Stimulated activated CD4-positive, alpha-beta T cell treated with anti-CD3 and anti-CD28 coated beads, Interleukin-15, amount 100 ng/mL, for 48 hours (primary cell): ENCODE measurements around the gene APBB2.

Source experiments
- DNase-seq, 2 donors: peaks; one replicate each; pipeline ENCODE4 v3.0.0-alpha.2; 2020; ENCODE audit warnings: low read depth in 2 of 2

APBB2 gene

DNA sequence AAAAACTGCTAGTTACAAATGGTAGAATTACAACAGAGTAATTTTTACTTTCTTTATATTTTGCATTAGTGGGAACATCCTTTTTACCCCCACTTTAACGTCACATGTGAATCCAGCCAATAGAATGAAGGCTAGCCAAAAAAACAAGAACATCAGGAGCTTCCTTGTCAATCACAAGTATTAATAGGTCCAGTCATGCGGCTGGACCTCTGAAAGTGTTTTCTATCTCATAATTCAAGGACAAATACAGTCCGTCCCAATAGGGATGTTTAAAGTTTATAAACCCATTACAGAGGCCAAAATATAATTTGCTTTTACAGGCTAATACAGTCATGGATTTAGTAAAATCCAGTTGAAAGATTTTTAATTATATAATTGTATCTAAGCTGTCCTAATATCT is 110.7 kb downstream of the APBB2 start:
- DNase-seq, result no peak

DNA sequence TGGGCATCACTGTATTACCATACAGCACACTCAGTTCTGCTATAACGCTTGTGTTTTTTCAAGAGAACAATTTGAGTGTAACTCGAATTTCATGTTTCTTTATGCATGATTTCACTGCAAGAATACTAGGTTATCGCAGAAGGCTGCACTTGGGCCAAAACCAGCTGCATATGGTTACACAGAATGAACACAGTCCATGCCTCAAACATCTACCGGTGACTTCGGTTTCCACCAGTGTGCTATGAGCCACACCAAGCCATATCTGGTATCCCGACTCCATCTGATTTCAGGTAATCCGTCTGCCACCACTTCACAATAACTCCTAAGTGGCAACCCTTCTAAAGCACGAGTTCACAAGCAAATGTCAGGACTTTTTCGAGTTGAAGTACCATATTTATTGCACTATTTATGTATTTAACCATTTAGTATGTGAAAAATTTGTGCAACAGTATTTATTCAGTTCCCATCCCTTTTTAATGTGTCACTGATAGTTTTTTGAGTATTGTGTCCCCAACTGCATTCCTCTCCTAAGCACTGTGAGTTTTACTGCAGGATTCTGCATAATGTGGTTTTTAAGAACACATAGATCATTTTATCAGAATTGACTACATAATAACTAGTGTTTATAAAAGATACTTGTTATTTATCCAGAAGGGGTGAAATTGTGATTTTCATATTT is 111.8 kb downstream of the APBB2 start:
- DNase-seq, result no peak

DNA sequence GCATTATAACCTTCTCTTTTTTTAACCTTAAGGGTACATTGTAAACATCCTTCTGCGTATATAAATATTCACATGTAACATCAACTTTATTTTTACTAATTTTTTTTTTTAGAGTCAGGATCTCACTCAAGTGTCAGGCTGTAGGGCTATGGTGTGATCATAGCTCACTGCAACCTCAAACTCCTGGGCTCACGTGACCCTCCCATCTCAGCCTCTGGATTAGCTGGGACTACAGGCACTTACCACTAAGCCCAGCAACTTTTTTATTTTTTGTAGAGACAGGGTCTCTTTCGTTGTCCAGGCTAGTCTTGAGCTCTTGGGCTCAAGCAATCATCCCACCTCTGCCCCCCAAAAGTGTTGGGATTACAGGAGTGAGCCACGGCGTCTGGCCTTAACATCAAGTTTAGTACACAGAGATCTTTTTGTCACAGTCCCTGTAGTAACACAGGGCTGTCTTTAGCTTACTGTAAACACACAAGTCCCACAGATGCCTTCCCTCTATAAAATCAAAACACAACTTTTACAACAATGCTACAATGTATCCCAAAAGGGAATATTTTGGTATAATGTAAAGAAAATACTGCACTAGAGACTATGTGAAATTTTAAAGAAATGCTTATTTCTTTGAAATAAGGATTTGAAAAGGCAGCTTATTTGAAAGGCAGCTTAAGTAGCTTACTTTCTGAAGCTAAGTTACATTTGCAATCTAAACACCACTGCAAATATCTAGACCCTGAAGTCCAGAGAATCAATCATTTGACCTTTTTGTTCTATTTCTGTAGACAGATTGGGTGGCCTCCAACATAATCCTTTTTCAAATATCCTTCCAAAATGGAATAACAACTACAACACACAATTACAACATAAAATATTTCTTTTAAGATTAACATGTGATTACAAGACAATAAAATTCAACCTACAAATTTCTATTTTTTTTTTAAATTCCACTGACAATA is 116.0 kb downstream of the APBB2 start:
- no peak for DNase-seq

DNA sequence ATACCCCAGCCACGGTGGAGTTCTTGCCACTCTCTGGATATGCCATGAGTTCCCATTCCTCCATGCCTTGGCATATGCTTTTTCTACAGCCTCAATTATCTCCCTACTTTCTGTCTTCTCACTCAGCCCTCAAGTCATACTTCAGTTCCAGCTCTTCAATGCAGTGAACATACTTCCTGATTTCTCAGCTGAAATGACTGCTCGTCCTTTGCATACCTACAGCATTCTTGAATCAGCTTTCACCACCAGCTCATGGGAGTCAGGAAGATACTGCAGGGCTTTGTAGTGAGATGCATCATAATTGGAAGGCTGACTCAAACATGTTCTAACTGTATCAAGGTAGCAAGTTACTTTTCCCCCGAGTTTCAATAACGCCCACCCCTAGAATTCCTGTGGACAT is 118.4 kb downstream of the APBB2 start:
- no peak for DNase-seq

DNA sequence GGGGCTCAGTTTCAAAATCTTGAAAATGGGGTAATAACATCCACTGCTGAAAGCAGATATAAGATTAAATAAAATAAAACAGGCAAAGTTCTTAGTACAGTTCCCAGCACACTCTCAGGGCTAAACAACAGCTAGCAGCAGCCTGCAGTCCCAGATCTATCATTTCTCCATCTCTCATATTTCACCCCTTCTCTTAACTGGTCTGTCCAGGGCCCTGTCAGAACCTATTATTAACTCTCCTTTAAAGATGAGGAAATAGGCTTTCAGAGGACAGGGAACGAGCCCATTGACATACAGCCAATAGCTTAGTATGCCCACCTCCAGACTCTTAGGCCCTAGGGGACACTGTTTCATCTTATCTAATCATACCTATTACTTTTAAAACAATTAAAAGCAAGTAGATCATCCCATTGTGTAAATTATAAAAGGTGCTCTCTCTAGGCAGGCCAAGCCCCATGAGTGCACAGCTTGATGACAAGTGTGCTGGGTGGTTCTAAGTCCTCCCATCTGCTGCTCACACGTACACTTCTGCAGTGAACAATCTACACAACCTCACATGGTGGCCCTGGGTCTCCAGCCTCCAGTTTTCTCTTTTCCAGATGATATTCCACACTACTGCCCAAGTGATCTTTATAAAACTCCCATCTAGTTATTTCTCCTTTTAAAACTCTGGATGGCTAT is 119.0 kb downstream of the APBB2 start:
- DNase-seq, result no peak

DNA sequence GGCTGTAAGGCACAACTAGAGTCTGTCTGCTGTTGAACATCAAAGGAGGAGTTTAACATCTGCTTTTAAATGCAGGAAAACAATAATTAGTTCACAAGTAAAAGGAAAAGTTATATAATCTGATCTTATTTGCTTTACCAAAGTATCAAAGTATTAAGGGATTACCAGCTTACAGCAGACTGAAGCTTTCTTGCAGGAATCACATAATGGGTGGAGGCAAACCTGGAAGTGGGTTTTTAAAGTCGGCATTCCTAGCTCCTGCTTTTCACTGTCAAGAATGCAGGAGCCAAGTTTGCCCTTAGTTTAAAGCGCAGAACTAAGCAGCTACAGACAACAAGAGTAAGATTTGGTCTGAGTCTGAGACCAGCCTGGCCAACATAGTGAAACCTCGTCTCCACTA is 122.2 kb downstream of the APBB2 start:
- DNase-seq, result no peak

DNA sequence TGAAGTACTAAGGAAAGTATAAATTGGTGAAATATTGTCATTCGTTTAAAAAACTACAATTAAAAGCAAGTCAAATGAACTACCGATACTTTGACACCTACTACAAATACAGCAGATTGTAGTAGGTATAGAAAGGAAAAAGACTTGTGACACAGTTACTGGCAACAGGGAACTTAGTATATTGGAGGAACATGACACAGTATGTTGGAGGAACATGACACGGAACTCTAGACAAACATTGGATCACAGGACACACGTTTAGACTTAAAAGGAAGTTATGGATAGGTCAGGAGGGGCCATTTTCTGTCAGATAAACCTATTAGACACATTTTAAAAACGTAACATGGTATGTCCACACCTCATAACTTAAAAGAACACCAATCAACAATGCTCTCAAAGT is 132.5 kb downstream of the APBB2 start:
- no peak for DNase-seq

DNA sequence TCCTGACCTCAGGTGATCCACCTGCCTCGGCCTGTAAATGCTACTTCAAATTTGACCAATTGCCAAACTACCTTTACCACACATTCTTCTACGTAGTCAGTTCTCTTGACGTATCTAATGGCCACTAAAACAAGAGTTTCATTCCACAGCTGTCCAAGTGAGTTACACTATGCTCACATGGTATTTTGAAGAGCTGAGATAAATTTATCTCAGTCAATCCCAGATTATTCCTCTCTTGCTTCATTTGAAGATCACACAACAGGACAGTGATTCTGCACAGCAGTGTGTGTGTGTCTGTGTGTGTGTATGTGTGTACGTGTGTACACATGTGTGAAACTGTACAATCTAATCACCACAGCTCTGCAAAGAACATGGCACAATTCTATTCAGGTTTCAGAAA is 133.4 kb downstream of the APBB2 start:
- DNase-seq, result no peak

DNA sequence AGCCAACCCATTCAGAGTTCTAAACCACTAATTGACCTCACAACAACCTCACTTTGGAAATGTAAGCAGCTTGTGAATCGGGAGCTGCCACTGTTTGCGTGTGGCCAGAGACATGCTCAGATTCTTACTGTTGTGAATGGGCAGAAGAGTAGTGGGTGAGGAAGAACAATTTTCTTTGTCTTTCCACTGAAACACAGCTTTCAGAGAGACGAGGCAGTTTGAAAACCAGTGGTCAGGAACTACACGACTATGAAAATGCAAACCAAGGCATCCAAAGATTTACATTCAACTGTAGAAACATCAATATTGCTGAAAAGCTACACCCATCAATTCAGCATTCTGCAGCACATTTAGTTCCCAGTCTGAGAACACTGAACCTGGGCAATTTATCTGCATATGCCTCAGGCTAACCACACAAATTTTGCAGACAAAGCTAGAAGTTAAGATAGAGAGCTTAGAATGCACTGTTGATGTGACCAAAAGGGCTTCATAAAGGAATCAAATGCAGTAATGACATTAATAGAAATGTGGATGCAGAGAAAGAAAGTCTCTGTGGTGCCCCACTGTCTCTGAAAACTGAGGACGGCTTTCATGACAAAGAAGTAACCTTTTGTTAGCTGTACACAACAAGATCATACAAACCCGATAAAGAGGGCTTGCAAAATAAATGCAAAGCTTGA is 134.3 kb downstream of the APBB2 start:
- no peak for DNase-seq

DNA sequence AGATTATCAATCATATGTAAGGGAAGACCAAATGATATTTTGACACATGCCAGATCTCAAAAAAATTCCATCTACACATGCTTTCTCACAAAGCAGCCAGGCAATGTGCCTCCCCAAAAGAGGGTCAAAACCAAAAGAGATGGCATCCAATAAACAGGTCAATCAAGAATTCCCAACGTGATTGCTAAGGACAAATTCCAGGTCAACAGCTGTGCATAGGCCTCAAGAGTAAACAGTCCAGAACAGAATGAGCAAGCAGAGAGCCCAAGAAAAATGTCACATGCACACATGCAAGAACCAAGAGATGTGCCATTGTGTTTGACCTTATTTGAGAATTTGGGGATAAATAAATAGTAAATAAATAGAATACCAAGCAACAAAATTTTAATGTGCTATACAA is 136.7 kb downstream of the APBB2 start:
- no peak for DNase-seq

DNA sequence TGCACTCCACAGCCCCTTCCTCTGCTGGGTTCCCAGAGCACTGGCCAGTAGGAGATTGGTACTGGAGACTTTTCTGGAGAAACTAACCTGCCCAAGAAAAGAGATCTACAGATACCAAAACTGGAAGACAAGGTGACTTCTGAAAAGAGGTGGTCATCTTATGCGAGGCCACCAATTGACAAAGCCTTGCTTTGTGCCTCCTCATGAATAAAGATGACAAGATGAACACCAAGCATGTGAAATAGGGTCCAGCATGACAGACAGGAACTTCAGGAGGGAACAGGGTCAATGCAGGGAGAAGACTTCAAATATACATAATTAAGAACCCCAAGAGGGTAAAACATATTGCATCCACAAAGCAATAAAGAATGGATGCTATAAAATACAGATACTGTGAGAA is 137.9 kb downstream of the APBB2 start:
- no peak for DNase-seq

DNA sequence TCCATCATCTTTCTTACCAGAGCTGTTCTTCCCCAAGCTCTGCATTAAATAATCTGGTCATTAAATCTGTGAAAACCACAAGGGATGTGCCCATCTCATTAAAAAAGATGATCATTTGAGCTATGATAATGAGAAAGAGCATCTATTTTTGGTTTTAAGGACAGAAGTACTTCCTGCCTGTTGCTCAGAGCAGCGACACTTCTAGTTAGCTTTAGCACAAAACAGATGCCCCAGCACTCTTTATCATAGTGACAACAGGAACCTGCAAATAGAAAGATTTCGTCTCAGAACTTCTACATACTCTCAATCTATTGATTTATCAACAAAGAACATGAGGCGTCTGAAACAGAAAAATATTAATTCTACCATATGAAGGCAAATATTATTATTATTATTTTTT is 140.1 kb downstream of the APBB2 start:
- no peak for DNase-seq

DNA sequence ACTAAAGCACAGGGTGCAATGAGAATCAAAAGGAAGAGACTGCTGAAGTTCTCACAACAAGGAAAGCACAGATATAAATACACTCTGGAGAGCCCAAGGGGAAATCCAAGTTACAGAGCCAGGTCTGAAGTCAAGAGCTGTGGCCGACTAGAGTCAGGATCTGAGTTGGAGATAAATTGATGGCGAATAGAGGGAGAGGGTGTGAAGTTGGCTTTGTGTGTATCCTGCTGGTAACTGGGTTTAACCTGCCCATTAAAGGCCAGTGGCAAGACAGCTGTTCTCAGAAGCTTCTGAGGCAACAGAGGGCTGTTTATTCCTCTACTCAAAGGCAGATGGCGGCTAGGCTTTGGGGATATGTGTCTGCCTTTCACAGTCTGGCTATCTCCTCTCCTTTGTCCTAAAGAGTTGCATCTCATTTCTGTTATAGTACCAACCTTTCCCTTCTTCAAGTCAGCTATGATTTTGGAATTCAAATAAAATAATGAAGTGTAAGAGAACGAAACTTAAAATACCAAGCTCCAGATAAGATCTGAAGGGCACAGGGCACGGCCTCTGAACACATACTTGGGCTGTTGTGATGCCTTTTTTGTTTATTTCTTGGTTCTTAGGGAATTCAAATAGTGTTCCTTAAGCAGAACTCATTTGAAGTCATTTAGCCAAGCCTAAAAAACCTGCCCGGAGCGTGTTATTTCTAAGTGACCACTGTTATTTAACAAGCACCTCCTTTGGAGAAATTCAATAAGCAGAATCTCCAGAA is 142.1 kb downstream of the APBB2 start:
- DNase-seq, result no peak

DNA sequence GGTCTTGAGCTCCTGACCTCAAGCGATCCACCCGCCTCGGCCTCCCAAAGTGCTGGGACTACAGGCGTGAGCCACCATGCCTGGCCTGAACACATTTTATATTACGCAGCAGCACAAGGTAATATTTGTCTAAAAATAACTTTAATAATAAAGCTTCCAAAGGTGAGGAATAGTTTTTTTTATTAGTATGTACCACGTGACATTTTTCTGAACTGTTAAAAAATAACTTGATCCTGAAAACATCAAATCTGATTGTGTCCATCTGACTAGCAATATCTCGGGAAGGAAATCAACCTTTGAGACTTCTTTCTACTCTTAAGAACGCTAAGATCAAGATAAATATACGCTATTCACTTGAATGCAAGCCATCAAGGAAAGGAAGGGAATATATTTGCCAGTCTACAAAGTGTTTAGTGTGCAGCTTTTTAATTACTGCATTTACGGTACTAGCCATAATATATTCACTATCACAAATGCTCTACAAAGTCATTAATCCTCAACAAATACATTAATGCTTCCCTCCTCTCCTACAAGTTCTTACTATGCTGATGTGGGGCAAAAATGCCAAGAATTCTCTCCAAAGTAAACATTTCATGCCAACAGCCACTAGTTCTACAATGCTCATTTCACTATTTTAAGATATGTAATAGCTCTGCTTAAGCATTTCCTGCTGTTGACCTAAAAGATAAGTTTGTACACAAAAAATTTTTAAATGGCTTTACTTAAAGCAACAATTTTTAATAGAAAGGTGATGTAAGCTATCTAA is 143.6 kb downstream of the APBB2 start:
- no peak for DNase-seq

DNA sequence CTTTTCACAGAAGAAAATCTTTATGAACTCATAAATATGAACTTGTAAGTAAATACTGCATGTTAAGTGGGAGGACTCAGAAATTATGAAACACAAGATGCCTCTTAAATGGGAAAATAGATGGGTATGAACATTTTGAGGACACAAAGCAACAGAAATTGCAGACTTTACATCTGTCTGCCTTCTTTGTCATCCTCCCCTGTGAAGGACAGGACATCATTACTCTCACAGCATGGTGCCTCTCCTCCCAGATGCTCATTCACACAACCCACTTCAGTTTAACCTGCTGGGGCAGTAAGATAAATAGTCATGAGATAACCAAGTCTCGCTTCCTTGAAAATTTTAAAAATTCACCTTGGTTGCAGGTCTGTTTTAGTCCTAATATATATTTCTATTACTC is 144.5 kb downstream of the APBB2 start:
- no peak for DNase-seq

DNA sequence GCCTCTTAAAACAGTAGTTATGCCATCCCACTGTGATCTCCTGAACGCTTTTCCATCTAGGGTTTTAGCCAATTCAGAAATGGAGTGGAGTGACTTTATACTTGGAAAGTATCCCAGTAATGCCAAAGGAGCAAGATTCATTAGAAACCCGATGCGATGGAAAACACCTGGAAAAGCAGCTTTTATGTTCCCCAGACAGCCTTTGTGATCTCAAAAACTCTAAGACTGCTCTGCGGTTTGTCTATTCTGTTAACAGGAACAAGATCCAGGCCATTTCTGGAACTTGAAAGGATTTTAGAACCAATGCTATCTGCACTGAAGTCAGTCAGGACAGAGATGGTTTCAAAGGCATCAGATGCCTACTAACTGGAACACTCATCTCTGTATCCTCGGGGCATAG is 145.1 kb downstream of the APBB2 start:
- DNase-seq, result no peak

DNA sequence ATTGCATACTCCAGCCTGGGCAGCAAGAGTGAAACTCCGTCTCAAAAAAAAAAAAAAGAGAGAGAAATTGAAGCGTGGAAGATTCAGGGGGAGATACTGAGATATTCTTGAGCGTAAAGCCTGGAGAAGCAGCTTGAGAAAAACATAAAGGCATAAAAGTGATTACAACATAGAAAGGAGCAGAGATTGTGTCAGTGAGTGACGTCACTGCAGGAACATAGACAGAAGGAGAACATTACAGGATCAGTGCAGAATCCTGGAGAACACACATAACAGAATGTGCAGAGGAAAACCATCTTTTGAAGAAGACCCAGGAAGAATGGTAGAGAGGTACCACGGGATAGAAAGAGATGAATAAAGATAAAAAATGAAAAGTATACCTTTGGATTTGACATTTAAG is 147.0 kb downstream of the APBB2 start:
- no peak for DNase-seq

DNA sequence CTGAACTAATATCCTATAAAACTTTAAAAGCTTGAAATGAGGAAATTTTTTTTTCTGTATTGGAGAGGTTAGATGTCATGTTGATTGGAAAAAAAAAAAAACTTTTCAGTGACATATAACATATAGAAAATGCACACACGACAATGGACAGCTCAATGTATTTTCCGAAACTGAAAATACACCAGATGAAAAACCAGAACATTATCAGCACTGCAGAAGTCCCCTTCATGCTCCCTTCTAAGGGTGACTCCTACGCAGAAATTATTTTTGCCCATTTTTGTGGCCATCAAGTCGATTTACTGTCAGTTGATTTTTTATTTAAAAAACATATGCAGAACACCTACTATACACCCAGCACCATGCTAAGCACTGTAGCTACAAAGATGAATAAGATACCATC is 148.3 kb downstream of the APBB2 start:
- DNase-seq, result no peak

DNA sequence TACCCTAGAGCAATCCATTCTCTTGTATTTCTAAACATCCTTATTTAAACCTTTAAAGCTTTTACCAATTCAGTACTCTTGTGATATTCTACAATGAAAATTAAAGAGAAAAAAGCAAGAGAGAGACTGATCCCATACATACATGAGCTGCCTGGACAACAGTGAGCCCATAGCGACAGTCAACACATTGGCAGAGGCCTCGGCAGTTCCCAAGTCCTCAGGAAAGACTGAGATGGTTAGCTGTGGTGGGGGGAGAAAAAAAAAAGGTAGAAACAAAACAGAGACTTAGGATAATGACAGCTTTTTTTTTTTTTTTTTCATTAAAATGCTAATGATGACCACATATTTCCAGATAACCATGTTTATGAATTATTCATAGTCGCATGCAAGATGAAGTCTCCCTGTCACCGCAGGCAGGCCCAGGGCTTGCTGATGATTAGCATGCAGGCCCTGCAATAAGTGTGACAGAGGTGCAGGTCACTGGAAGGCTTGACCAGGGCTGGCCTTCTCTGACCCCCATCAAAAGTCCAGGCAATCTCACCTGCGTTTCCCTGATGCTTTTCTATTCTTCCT is 148.8 kb downstream of the APBB2 start:
- DNase-seq, result no peak

DNA sequence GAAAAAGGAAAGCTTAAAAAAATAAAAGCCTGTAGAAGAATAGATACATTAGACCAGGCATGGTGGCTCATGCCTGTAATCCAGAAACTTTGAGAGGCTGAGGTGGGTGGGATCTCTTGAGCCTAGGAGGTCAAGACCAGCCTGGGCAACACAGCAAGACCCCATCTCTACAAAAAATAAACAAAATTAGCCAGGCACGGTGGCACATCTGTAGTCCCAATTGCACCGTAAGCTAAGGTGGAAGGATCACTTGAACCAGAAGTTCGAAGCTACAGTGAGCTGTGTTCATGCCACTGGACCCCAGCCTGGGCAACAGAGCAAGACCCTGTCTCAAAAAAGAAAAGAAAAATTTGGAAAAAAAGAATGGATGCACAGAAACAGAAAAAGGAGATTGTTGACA is 149.4 kb downstream of the APBB2 start:
- DNase-seq, result no peak
